Mucosa of descending colon (tissue), 3 donors: ENCODE results near the gene PRKCE. TPM values are rescaled to one million over a fixed set of nuclear protein-coding genes. Genes with fewer than 3 reads are reported as not detected.

Experiments used
- ATAC-seq: fragments of 200-7000 bp; cut with Tn5 transposase; one replicate; pipeline ENCODE4 v1.9.1; 2020; ENCODE audit warnings: mild to moderate bottlenecking, moderate library complexity
- DNase-seq, 3 donors: peaks; one replicate each; pipeline ENCODE4 v3.0.0-alpha.2; 2020
- H3K36me3 ChIP-seq: fragments of 200-600 bp; one replicate; pipeline ENCODE4 v1.8.0; 2021; ENCODE audit warnings: low read depth, mild to moderate bottlenecking
- H3K4me1 ChIP-seq: fragments of 200-600 bp; one replicate; pipeline ENCODE4 v1.8.0; 2021; ENCODE audit warnings: low read depth, mild to moderate bottlenecking
- H3K4me3 ChIP-seq: fragments of 200-600 bp; one replicate; pipeline ENCODE4 v1.8.0; 2021; ENCODE audit warnings: mild to moderate bottlenecking
- H3K9me3 ChIP-seq: fragments of 200-600 bp; one replicate; pipeline ENCODE4 v1.8.0; 2021; ENCODE audit warnings: mild to moderate bottlenecking
- CTCF ChIP-seq: fragments of 200-600 bp; IDR thresholded peaks from one replicate; pipeline ENCODE4 v1.8.0; 2022; ENCODE audit warnings: antibody characterized with exemption, mild to moderate bottlenecking
- intact Hi-C, 2 donors: fragments of 100-400 bp; cut with DNase I in 1 of 2; cut with micrococcal nuclease in 1 of 2; formaldehyde crosslinking; loops; one replicate each; pipeline versions ENCODE4 v1.11.0 to v1.11.1; 2022; cut with DNase I, micrococcal nuclease
- total RNA-seq, 3 donors: library from RNA; stranded (reverse); fragmentation: NEBNext Ultra II Directional in 2 of 3; extraction: Animal tissue kit (Norgen Biotek cat#: 25700) in 2 of 3; gene quantifications; one replicate each; pipeline versions ENCODE4 v1.2.1 to v1.2.4, GENCODE V29; 2021 to 2023
- donor health status: DM: no; HTN: no; CAD: no; lungs with moderate emphysema.
- donor health status: DM: no; HTN: no; CAD: no.
- donor health status: DM: no; HTN: yes; CAD: no.

Gene PRKCE
- total RNA-seq, 3 donors from 2014 or later, result 24.5 to 52.0 (median 32.7) TPM

GRCh38 chr2:45755585-45756335 is 104.3 kb downstream of the PRKCE start:
- Histone ChIP-seq H3K36me3 (no peaks in the 10 kb centered on the region), H3K4me3 (no peak overlapping the region), H3K4me1 (no peaks in the 10 kb centered on the region), H3K9me3 (no peaks in the 10 kb centered on the region)
- ATAC-seq (no peak), DNase-seq (no peak)
- TF ChIP-seq CTCF, result no peak
- intact Hi-C loops, result no loop called here

GRCh38 chr2:45758018-45758417 is 106.5 kb downstream of the PRKCE start:
- no peaks in the 10 kb centered on the region for H3K36me3 ChIP-seq
- DNase-seq, result no peak

GRCh38 chr2:45759310-45759851 is 107.9 kb downstream of the PRKCE start:
- no peak for ATAC-seq
- no peak for DNase-seq
- Histone ChIP-seq H3K4me1 (no peaks in the 10 kb centered on the region), H3K36me3 (no peaks in the 10 kb centered on the region), H3K4me3 (no peak overlapping the region), H3K9me3 (no peaks in the 10 kb centered on the region)
- TF ChIP-seq CTCF, result no peak
- intact Hi-C loops, result no loop called here

More at GRCh38 chr2:45758018-45758417, 106.5 kb downstream of the PRKCE start:
- no peak for TF ChIP-seq CTCF
- ATAC-seq, result no peak
- intact Hi-C loops, result no loop called here
- Histone ChIP-seq H3K4me3 (no peak overlapping the region), H3K4me1 (no peaks in the 10 kb centered on the region), H3K9me3 (no peaks in the 10 kb centered on the region)

GRCh38 chr2:45761635-45762034 is 110.2 kb downstream of the PRKCE start:
- peaks cover 10% of the 10 kb centered on the region for H3K4me1 ChIP-seq

GRCh38 chr2:45763255-45763654 is 111.8 kb downstream of the PRKCE start:
- Histone ChIP-seq H3K4me1 (peaks cover 10% of the 10 kb centered on the region), H3K36me3 (no peaks in the 10 kb centered on the region), H3K4me3 (no peak overlapping the region), H3K9me3 (no peaks in the 10 kb centered on the region)
- intact Hi-C loops, result no loop called here
- ATAC-seq (no peak), DNase-seq (no peak)
- no peak for TF ChIP-seq CTCF

More at GRCh38 chr2:45761635-45762034, 110.2 kb downstream of the PRKCE start:
- TF ChIP-seq CTCF, result no peak
- H3K4me3 ChIP-seq, result no peak overlapping the region
- intact Hi-C loops, result no loop called here
- DNase-seq (no peak), ATAC-seq (no peak)
- H3K9me3 ChIP-seq, result no peaks in the 10 kb centered on the region
- no peaks in the 10 kb centered on the region for H3K36me3 ChIP-seq
